IMR-90 (cell line): ENCODE results near the gene STUM. TPM values are rescaled to one million over a fixed set of nuclear protein-coding genes. Genes with fewer than 3 reads are reported as not detected.

Experiments used
- ATAC-seq: fragments of 200-7000 bp; cut with Tn5 transposase; 2 replicates; pipeline ENCODE4 v1.9.1; 2020; ENCODE audit warnings: low read depth, mild to moderate bottlenecking, moderate library complexity
- BruUV-seq: library from RNA; stranded (reverse); fragments of 400-500 nt; replicated peaks from 2 replicates; lab custom pipeline; 2021; lab: Mats Ljungman, UMichigan
- CTCF ChIA-PET: fragments of 300-600 bp; formaldehyde crosslinking; extraction: SDS; loops from one replicate; lab custom pipeline; 2021; ENCODE audit warnings: antibody characterized with exemption; lab: Yijun Ruan, JAX
- POLR2A ChIA-PET: fragments of 300-600 bp; sonication (Branson Sonifier 250); formaldehyde crosslinking; loops from one replicate; lab custom pipeline; 2022; ENCODE audit warnings: antibody characterized with exemption; ENCODE audit not compliant: unreplicated experiment; lab: Charles Lee
- DNase-seq: peaks from one replicate; pipeline ENCODE4 v3.0.0; 2013
- H2AFZ ChIP-seq: replicated peaks from 2 replicates; pipeline ENCODE3; 2013; ENCODE audit warnings: low read length, mild to moderate bottlenecking; ENCODE audit not compliant: poor library complexity
- H2AK5ac ChIP-seq: 2 replicates; pipeline ENCODE4 v1.6.1; 2013; ENCODE audit warnings: low read depth, low read length, inconsistent platforms
- H2AK9ac ChIP-seq: replicated peaks from 2 replicates; pipeline ENCODE3; 2013; ENCODE audit warnings: mild to moderate bottlenecking, low read depth, low read length, moderate library complexity; ENCODE audit not compliant: poor library complexity
- H2BK120ac ChIP-seq: 2 replicates; pipeline ENCODE4 v1.6.1; 2013; ENCODE audit warnings: low read depth, low read length, inconsistent platforms
- H2BK15ac ChIP-seq: 3 replicates; pipeline ENCODE4 v1.6.1; 2013; ENCODE audit warnings: low read depth, low read length, inconsistent platforms
- H2BK20ac ChIP-seq: 2 replicates; pipeline ENCODE4 v1.6.1; 2013; ENCODE audit warnings: low read depth, mild to moderate bottlenecking, inconsistent platforms, low read length, moderate library complexity
- H2BK5ac ChIP-seq: 2 replicates; pipeline ENCODE4 v1.6.1; 2013; ENCODE audit warnings: mild to moderate bottlenecking, low read depth, low read length, inconsistent platforms; ENCODE audit not compliant: poor library complexity, severe bottlenecking
- H3K14ac ChIP-seq: replicated peaks from 2 replicates; pipeline ENCODE4 v1.6.1; 2013; ENCODE audit warnings: low read depth, low read length, inconsistent platforms
- H3K18ac ChIP-seq: 2 replicates; pipeline ENCODE4 v1.6.1; 2013; ENCODE audit warnings: low read depth, low read length, control low read depth
- H3K23ac ChIP-seq: 2 replicates; pipeline ENCODE4 v1.6.1; 2013; ENCODE audit warnings: low read depth, low read length, inconsistent platforms
- H3K27ac ChIP-seq: 2 replicates; pipeline ENCODE4 v1.5.1; 2013; ENCODE audit warnings: mild to moderate bottlenecking, control low read depth, low read length; ENCODE audit not compliant: insufficient read depth
- H3K27me3 ChIP-seq: 2 replicates; pipeline ENCODE4 v1.6.1; 2013; ENCODE audit warnings: low read length; ENCODE audit not compliant: control insufficient read depth, insufficient read depth
- H3K36me3 ChIP-seq: 2 replicates; pipeline ENCODE4 v1.6.1; 2013; ENCODE audit warnings: low read length, mixed read lengths; ENCODE audit not compliant: control insufficient read depth, insufficient read depth
- H3K4ac ChIP-seq: 2 replicates; pipeline ENCODE4 v1.6.1; 2013; ENCODE audit warnings: low read depth, low read length, inconsistent platforms
- H3K4me1 ChIP-seq: 2 replicates; pipeline ENCODE4 v1.6.1; 2013; ENCODE audit warnings: low read length, mixed read lengths; ENCODE audit not compliant: control insufficient read depth, insufficient read depth
- H3K4me2 ChIP-seq: 2 replicates; pipeline ENCODE4 v1.6.1; 2013; ENCODE audit warnings: low read depth, mild to moderate bottlenecking, control low read depth, low read length, moderate library complexity
- H3K4me3 ChIP-seq: 2 replicates; pipeline ENCODE4 v1.5.1; 2013; ENCODE audit warnings: low read depth, mild to moderate bottlenecking, control low read depth, low read length, moderate library complexity; ENCODE audit not compliant: insufficient read depth
- H3K56ac ChIP-seq: 2 replicates; pipeline ENCODE4 v1.6.1; 2013; ENCODE audit warnings: low read length, inconsistent platforms; ENCODE audit not compliant: insufficient read depth; ENCODE audit errors: extremely low read depth
- H3K79me1 ChIP-seq, 2 experiments: 2 replicates each; pipeline ENCODE4 v1.6.1; 2013; ENCODE audit warnings: low read length in 2 of 2, inconsistent platforms in 1 of 2, low read depth in 1 of 2
- H3K9ac ChIP-seq: 2 replicates; pipeline ENCODE4 v1.6.1; 2013; ENCODE audit warnings: low read depth, low read length, control low read depth
- H3K9me1 ChIP-seq: 2 replicates; pipeline ENCODE4 v1.6.1; 2013; ENCODE audit warnings: low read length, inconsistent platforms; ENCODE audit not compliant: insufficient read depth
- H3K9me3 ChIP-seq: 2 replicates; pipeline ENCODE4 v1.6.1; 2013; ENCODE audit warnings: low read length; ENCODE audit not compliant: control insufficient read depth, insufficient read depth
- H4K20me1 ChIP-seq: 2 replicates; pipeline ENCODE4 v1.6.1; 2013; ENCODE audit warnings: low read length, inconsistent platforms; ENCODE audit not compliant: insufficient read depth
- H4K5ac ChIP-seq: 2 replicates; pipeline ENCODE4 v1.6.1; 2013; ENCODE audit warnings: mild to moderate bottlenecking, low read depth, low read length, control low read depth
- H4K8ac ChIP-seq, 2 experiments: 2 replicates each; pipeline ENCODE4 v1.6.1; 2013; ENCODE audit warnings: low read depth in 2 of 2, low read length in 2 of 2, control low read depth in 1 of 2, inconsistent platforms in 1 of 2
- H4K91ac ChIP-seq: 2 replicates; pipeline ENCODE4 v1.6.1; 2013; ENCODE audit warnings: low read depth, low read length, inconsistent platforms; ENCODE audit not compliant: insufficient read depth
- BHLHE40 ChIP-seq: fragments of 150-350 bp; IDR thresholded peaks from 2 replicates; pipeline ENCODE4 v1.6.1; 2016; ENCODE audit warnings: mild to moderate bottlenecking, low read depth, low read length
- CEBPB ChIP-seq: IDR thresholded peaks from 2 replicates; pipeline ENCODE4 v1.6.1; 2012; ENCODE audit warnings: low read depth, low read length, improper control_type of control experiment
- CHD1 ChIP-seq: IDR thresholded peaks from 2 replicates; pipeline ENCODE4 v1.6.1; 2012; ENCODE audit warnings: low read depth, low read length, improper control_type of control experiment
- FOS ChIP-seq: fragments of 150-350 bp; IDR thresholded peaks from 2 replicates; pipeline ENCODE4 v1.6.1; 2016; ENCODE audit warnings: low read depth, low read length
- MAFK ChIP-seq: IDR thresholded peaks from 2 replicates; pipeline ENCODE4 v1.6.1; 2012; ENCODE audit warnings: low read depth, low read length, improper control_type of control experiment
- MAZ ChIP-seq: IDR thresholded peaks from 2 replicates; pipeline ENCODE4 v1.6.1; 2012; ENCODE audit warnings: low read depth, mild to moderate bottlenecking, low read length, improper control_type of control experiment, moderate library complexity, borderline replicate concordance
- MXI1 ChIP-seq: IDR thresholded peaks from 2 replicates; pipeline ENCODE4 v1.6.1; 2012; ENCODE audit warnings: low read depth, mild to moderate bottlenecking, low read length, moderate library complexity, borderline replicate concordance
- NFE2L2 ChIP-seq: fragments of 150-350 bp; IDR thresholded peaks from 2 replicates; pipeline ENCODE4 v1.6.1; 2016; ENCODE audit warnings: low read depth, mild to moderate bottlenecking, low read length
- POLR2A ChIP-seq: IDR thresholded peaks from 2 replicates; pipeline ENCODE4 v1.6.1; 2012; ENCODE audit warnings: mild to moderate bottlenecking, low read depth, low read length
- RAD21 ChIP-seq: IDR thresholded peaks from 2 replicates; pipeline ENCODE4 v1.6.1; 2012; ENCODE audit warnings: low read length, improper control_type of control experiment
- RCOR1 ChIP-seq: IDR thresholded peaks from 2 replicates; pipeline ENCODE4 v1.6.1; 2012; ENCODE audit warnings: mild to moderate bottlenecking, low read length, improper control_type of control experiment; ENCODE audit not compliant: insufficient replicate concordance
- RFX5 ChIP-seq: IDR thresholded peaks from 2 replicates; pipeline ENCODE4 v1.8.0; 2012; ENCODE audit warnings: low read depth, mild to moderate bottlenecking, low read length, moderate library complexity
- SMC3 ChIP-seq: fragments of 150-350 bp; IDR thresholded peaks from 2 replicates; pipeline ENCODE4 v1.6.1; 2016; ENCODE audit warnings: low read depth, mild to moderate bottlenecking, antibody characterized with exemption, low read length, moderate library complexity
- WGBS, 2 experiments: methylation state at CpG; one replicate each; pipeline versions ENCODE4 v1.1.5 to v1.1.7; 2013; ENCODE audit warnings: missing lambda C conversion rate in 2 of 2; ENCODE audit not compliant: insufficient read length in 1 of 2; ENCODE audit errors: extremely low coverage in 2 of 2; 5-methylcytosine and 5-hydroxymethylcytosine counted together
- dilution Hi-C: fragments of 300-500 bp; cut with HindIII; formaldehyde crosslinking; loops from one replicate; pipeline ENCODE4 v1.14.3; 2018; ENCODE audit warnings: low sequenced_read_pairs; ENCODE audit not compliant: unreplicated experiment
- in situ Hi-C: fragments of 300-500 bp; cut with MboI; formaldehyde crosslinking; loops from 3 replicates; pipeline ENCODE4 v1.14.3; 2019; ENCODE audit warnings: low sequenced_read_pairs, inconsistent platforms, mixed read lengths
- intact Hi-C: fragments of 100-400 bp; cut with micrococcal nuclease; formaldehyde crosslinking; loops from 2 replicates; pipeline ENCODE4 v1.10.0; 2022
- polyA plus RNA-seq, 3 experiments: library from polyadenylated mRNA; depleted of rRNA; stranded (reverse); fragments of >200 nt; gene quantifications; 2 replicates each; pipeline ENCODE4 v1.2.3, GENCODE V29; 2012; ENCODE audit warnings: low replicate concordance in 1 of 3
- total RNA-seq: library from RNA; depleted of rRNA; stranded (reverse); fragments of >200 nt; gene quantifications from 2 replicates; pipeline ENCODE4 v1.2.3, GENCODE V29; 2012
- TF ChIP-seq, protein P1 (sequence below): conservative IDR thresholded peaks from 2 replicates; pipeline ENCODE4 v1.5.1; 2012; ENCODE audit warnings: mild to moderate bottlenecking, low read depth, low read length, improper control_type of control experiment
- TF ChIP-seq, protein P2 (sequence below): fragments of 150-350 bp; IDR thresholded peaks from 2 replicates; pipeline ENCODE4 v1.6.1; 2016; ENCODE audit warnings: low read depth, mild to moderate bottlenecking, low read length, moderate library complexity, borderline replicate concordance
- TF ChIP-seq, protein P3 (sequence below): fragments of 150-350 bp; IDR thresholded peaks from 2 replicates; pipeline ENCODE4 v1.6.1; 2017; ENCODE audit warnings: mild to moderate bottlenecking, antibody characterized with exemption, low read length, low read depth

The STUM gene
- total and polyA plus RNA-seq, 2 of the 4 experiments (the other 2 are of a cell fraction): not detected

DNA sequence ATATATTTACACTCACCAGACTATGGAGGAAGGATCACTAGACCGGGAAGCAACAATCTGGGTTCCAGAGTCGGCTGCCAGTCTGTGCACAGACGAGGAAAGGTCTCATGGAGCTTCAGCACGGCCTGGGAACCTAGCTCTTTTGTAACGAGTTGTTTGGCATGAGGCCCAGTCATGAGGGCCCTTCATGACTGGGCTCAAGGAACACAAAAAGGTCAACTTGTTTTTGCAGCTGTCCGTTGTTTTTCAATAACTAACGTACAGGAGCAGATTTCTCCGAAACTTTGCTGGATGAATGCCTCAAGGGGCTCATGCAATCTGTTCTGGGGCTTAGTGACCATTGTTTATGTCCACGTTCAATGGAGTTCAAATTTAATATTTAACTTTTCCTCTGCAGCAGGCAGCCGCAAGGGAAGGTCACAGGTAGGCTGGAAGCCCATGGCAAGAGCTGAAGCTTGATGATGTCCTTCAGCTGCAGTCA lies 5.9 kb upstream of the STUM start:
- Histone ChIP-seq H3K14ac (no peak overlapping the region), H3K18ac (no peak overlapping the region), H3K36me3 (no peaks in the 10 kb centered on the region), H2AFZ (no peak overlapping the region), H3K4me2 (no peak overlapping the region), H2BK5ac (no peak overlapping the region), H2AK9ac (no peak overlapping the region), H4K20me1 (no peaks in the 10 kb centered on the region), H3K4ac (no peak overlapping the region), H4K8ac (no peak overlapping the region), H3K23ac (no peak overlapping the region), H2BK20ac (no peak overlapping the region), H3K4me1 (no peaks in the 10 kb centered on the region), H4K5ac (no peak overlapping the region), H3K9ac (no peak overlapping the region), H3K27me3 (peaks cover 17% of the 10 kb centered on the region), H4K91ac (no peak overlapping the region), H3K79me1 (no peaks in the 10 kb centered on the region), H3K9me1 (no peaks in the 10 kb centered on the region), H3K4me3 (no peak overlapping the region), H3K9me3 (no peaks in the 10 kb centered on the region), H2BK120ac (no peak overlapping the region), H3K56ac (no peak overlapping the region), H3K27ac (no peak overlapping the region), H2BK15ac (no peak overlapping the region), H2AK5ac (no peak overlapping the region)
- no peak for DNase-seq
- WGBS, 2 experiments: 19% methylated on average over 6 of the region's 10 CpGs; no CpG with 5 or more reads in 1 of the 2 experiments
- intact Hi-C loops (loop anchor here (10.0 kb wide), 1 partner anchor 442 kb away; no protein-coding TSS in a partner anchor), dilution Hi-C loops (no loop called here), in situ Hi-C loops (no loop called here)
- ChIA-PET POLR2A (no interaction called here), CTCF (interaction anchor here (0.5 kb wide), 1 partner anchor 8 kb away, joined by 4 read pairs; no protein-coding TSS in a partner anchor)
- TF ChIP-seq, protein P1, sequence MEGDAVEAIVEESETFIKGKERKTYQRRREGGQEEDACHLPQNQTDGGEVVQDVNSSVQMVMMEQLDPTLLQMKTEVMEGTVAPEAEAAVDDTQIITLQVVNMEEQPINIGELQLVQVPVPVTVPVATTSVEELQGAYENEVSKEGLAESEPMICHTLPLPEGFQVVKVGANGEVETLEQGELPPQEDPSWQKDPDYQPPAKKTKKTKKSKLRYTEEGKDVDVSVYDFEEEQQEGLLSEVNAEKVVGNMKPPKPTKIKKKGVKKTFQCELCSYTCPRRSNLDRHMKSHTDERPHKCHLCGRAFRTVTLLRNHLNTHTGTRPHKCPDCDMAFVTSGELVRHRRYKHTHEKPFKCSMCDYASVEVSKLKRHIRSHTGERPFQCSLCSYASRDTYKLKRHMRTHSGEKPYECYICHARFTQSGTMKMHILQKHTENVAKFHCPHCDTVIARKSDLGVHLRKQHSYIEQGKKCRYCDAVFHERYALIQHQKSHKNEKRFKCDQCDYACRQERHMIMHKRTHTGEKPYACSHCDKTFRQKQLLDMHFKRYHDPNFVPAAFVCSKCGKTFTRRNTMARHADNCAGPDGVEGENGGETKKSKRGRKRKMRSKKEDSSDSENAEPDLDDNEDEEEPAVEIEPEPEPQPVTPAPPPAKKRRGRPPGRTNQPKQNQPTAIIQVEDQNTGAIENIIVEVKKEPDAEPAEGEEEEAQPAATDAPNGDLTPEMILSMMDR: no peak
- TF ChIP-seq, protein P2, sequence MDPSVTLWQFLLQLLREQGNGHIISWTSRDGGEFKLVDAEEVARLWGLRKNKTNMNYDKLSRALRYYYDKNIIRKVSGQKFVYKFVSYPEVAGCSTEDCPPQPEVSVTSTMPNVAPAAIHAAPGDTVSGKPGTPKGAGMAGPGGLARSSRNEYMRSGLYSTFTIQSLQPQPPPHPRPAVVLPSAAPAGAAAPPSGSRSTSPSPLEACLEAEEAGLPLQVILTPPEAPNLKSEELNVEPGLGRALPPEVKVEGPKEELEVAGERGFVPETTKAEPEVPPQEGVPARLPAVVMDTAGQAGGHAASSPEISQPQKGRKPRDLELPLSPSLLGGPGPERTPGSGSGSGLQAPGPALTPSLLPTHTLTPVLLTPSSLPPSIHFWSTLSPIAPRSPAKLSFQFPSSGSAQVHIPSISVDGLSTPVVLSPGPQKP: no peak
- TF ChIP-seq RAD21 (no peak), FOS (no peak), NFE2L2 (no peak), RCOR1 (no peak), MAZ (no peak), SMC3 (no peak), BHLHE40 (no peak), CHD1 (no peak), MAFK (no peak), CEBPB (no peak), RFX5 (no peak), MXI1 (no peak), POLR2A (no peak)
- TF ChIP-seq, protein P3, sequence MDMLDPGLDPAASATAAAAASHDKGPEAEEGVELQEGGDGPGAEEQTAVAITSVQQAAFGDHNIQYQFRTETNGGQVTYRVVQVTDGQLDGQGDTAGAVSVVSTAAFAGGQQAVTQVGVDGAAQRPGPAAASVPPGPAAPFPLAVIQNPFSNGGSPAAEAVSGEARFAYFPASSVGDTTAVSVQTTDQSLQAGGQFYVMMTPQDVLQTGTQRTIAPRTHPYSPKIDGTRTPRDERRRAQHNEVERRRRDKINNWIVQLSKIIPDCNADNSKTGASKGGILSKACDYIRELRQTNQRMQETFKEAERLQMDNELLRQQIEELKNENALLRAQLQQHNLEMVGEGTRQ: no peak
- BruUV-seq: no TSS peak
- no peak for ATAC-seq
